ENCODE data around the gene CDC5L.

- TF ChIP-seq CTCF (IDR thresholded peaks at IDR 0.05): no peak
- no peak for TF ChIP-seq POLR2A (IDR thresholded peaks at IDR 0.05)
Observed at GRCh38 chr6:44442833-44443444, 55.4 kb downstream of the CDC5L start.
